GM21447 (cell line): ENCODE measurements around the gene ZNF195.
"Not testable (repeated sequence)": the region's sequence is repeated elsewhere in the genome, so short reads cannot be mapped to it uniquely, and the experiment has no call there.

Source experiments
- ATAC-seq: cut with Tn5 transposase; IDR thresholded peaks from one replicate; pipeline ENCODE4 v1.9.1; 2021; ENCODE audit not compliant: unreplicated experiment

The ZNF195 gene

DNA sequence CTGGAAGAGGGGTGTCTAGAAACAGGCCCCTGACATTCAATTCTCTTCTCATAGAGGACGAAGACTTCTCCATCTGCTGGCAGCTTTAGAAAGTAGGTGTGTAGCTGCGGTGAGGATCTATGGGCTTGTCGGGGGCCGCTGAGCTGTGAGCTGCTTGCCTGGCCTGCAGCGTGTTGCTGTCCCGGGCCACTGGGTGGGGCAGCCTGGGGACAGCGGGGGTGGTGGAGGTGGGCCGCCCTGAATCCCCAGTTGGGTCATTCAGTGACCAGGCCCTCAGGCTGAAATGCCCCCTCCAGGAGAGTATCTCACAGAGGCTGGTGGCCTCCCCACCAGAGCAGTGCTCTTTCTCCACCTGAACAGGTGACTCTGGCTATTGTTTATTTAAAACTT is 23.9 kb upstream of the ZNF195 start:
- not testable (repeated sequence) for ATAC-seq

DNA sequence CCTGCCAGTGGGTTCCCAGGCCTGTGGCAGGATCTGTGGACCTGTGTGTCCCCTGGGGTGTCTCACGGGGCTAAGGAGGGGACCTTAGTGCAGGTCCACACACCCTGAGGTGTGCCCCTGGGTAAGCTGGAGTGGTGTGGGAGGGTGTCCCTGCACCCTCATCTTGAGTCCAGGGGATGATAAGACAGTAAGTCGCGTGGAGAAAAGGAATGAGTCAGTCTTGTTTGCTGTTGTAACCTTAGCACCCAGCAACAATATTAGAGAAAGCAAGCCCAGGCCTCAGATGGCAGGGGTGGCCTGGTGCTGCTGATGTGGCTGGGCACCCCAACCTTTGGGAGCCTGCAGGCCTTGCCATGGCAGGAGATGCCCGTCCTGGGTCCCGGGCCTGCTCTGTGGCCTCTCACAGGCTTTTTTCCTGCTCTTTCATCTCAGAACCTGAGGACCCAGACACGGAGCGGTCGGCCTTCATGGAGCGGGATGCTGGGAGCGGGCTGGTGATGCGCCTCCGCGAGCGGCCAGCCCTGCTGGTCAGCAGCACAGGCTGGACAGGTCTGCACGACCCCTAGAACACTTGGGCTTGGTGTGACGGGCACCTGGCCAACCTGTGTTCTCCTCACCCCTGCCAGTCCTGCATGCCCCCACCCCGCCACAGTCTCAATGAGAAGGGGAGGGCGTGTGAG is 23.4 kb upstream of the ZNF195 start:
- ATAC-seq, result not testable (repeated sequence)

DNA sequence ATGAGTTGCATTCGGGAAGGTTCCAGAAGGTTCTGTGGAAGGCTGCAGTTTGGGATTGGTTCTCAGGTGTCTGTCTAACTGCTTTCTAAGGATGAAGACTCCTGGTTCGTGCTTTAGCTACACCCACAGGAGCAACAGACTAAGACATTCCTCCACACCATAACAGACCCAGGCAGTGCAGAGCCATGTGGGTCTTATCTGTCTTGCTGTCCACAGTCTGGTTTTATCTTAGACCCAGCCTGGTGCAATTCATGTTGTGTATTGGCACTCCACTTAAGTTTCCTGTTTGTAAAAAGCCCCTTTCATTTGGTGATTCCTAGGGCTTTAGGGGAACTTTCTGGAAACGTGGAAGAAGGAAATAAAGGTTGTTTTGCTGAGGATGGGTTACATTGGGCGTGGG is 22.1 kb upstream of the ZNF195 start:
- not testable (repeated sequence) for ATAC-seq

DNA sequence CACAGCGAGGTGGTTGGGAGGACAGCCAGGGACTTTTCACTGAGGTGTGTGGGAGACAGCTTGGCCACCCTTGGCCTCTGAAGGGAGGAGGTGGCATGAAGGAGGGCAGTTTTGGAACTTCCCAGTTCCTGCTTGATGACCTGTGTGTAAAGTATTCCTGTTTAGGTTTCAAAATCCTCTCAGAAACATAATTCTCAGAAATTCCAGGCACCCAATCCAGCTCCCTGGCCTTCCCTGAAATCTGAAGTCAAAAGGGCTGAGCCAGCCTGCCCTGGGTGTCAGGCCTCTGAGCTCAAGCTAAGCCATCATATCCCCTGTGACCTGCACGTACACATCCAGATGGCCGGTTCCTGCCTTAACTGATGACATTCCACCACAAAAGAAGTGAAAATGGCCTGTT is 19.6 kb upstream of the ZNF195 start:
- ATAC-seq, result not testable (repeated sequence)

DNA sequence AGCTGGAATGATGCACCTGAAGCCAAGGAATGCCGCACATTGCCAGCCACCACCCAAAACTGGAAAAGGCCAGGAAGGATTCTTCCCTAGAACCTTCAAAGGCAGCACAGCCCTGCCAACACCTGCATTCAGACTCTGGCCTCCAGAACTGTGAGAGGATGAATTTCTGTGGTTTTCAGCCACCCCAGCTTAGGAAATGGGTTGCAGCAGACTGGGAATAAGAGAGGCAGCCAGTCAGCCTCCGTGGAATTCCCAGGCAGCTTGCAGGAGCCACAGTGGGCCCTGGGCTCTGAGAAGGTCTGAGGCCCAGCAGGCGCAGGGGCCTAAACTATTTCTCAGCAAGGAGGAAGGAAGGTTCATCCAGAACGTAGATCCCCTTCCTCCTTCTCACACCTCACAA is 19.2 kb upstream of the ZNF195 start:
- ATAC-seq, result not testable (repeated sequence)

DNA sequence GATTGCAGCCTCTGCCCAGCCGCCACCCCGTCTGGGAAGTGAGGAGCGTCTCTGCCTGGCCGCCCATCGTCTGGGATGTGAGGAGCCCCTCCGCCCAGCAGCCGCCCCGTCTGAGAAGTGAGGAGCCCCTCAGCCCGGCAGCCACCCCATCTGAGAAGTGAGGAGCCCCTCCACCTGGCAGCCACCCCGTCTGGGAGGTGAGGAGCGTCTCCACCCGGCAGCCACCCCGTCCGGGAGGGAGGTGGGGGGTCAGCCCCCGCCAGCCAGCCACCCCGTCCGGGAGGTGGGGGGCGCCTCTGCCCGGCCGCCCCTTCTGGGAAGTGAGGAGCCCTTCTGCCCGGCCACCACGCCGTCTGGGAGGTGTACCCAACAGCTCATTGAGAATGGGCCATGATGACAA is 18.3 kb upstream of the ZNF195 start:
- ATAC-seq, result not testable (repeated sequence)

DNA sequence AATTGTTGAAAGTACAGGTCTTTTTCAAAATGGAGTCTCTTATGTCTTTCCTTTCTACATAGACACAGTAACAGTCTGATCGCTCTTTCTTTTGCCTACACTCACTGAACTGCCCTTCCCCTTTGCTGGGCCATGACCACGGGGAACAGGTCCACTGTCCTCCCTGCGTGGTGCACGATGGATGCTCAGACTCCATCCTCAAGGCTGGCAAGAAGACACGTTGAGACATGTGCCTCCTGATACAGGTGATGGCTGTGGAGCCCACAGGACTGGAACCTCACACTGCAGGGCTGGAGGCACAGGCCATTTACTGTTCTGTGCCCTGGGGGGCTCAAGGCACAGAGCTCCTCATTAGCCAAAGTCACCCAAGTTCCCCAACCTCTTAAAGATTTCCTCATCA is 16.5 kb upstream of the ZNF195 start:
- not testable (repeated sequence) for ATAC-seq

DNA sequence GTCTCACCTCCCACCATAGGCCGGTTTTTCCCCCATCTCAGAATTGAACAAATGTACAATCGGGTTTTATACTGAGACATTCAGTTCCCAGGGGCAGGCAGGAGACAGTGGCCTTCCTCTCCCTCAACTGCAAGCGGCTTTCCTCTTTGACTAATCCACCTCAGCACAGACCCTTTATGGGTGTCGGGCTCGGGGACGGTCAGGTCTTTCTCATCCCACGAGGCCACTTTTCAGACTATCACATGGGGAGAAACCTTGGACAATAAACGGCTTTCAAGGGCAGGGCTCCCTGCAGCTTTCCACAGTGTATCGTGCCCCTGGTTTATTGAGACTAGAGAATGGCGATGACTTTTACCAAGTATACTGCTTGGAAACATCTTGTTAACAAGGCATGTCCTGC is 16.0 kb upstream of the ZNF195 start:
- ATAC-seq, result not testable (repeated sequence)

DNA sequence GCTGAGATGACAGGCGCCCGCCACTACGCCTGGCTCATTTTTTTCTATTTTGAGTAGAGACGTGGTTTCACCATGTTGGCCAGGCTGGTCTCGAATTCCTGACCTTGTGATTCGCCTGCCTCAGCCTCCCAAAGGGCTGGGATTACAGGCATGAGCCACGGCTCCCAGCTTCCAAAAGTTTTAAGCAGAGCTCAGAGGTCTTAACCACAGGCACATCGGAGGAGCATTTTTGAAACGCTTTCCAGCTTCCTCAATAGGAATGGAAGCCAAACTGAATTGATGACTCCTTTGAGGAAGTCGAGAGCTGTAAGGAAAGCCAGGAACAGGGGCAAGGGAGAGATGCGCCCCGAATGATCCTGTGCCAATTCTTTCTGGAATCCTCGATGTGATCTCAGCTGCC is 14.5 kb upstream of the ZNF195 start:
- ATAC-seq, result not testable (repeated sequence)

DNA sequence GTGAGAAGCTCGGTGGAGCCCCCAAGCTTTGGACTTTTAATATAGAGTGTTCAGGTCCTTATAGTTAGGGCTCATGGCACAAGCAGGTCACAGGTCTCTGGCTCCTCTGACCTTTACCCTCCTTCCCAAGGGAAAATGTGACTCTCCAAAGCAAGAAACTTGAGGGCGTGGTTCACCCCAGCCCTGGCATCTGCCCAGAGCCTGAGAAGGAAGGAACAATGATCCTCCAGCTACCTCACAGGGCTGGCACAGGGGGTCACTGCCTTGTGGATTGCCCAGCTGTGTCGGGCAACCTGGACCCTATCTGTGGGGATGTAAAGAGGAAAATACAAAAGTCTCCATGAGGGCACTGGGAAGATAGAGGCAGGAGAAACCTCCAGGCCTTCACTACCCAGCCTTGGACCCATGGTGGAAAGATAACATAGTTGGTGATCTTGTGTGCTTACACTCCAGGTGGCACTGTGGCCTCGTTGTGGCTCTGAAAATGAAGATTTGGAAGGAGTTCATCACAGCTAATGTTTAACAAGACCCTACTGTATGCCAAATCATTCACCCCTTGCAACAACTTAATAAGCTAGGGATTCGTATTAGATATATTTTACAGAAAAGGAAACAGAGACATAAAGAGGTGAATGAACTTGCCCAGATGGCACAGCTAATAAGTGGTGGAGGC is 3.8 kb upstream of the ZNF195 start:
- ATAC-seq, result no peak

DNA sequence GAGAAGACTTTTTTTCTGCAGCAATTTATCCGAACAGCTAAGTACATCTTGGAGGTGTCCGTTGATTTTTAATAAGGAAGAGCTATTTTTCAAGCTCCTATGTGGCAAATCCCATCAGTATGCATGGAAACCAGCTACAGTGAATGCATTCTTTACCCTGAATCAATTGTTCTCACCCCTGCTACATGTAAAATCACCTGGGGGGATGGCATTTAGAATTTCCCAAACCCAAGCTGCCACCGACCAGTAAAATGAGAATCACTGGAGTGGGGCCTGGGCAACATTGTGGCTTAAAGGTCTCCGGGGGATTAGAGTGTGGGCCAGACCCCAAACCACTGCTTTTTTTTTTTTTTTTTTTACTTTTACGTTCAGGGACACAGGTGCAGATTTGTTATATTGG is 2.8 kb upstream of the ZNF195 start:
- no peak for ATAC-seq

DNA sequence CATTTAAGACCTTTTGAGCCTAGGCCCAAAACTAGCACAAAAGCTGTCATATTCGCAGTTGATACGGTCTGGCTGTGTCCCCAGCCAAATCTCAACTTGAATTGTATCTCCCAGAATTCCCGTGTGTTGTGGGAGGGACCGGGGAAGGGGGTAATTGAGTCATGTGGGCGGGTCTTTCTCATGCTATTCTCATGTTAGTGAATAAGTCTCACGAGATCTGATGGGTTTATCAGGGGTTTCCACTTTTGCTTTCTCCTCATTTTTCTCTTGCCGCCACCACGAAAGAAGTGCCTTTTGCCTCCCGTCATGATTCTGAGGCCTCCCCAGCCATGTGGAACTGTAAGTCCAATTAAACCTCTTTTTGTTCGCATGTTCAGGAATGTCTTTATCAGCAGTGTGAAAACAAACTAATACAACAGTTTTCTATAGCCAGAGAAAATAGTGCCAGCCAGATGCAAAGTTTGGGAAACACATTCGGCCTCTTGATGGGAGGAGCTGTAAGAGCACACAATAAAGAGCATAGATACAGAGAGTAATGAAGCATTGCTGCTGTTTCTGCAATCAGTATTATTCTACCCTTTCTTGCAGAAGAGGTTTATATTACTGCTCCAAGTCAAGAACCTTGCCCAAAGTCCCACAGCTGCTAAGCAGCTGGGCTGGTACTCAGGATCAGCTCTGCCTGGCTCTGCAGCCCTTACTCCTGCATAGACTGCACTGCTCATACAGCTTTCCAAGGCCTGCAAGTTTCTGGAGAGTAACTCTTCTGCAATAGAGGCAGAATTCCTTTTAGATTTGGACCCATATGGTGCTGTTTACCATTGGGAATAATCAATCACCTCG is 2.0 kb upstream of the ZNF195 start:
- ATAC-seq, result no peak

DNA sequence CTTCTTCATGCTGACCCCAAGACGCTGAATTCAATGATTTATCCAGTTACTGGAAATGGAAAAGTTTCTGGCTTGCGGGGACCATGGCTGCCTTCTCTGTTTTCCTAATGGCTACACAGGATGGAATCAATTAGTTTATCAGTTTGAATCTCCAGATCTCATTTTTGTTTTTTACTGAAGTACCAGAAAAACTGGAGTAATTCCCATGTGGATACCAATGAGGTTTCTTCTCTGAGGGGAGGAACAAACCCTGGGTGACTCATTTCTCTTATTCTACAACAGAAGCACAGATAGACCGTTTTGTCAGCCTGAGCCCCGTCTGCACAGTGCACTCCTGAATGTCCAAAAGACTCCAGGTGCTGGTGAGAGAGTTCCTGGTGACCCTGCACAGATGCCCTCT is 3.4 kb downstream of the ZNF195 start:
- no peak for ATAC-seq

DNA sequence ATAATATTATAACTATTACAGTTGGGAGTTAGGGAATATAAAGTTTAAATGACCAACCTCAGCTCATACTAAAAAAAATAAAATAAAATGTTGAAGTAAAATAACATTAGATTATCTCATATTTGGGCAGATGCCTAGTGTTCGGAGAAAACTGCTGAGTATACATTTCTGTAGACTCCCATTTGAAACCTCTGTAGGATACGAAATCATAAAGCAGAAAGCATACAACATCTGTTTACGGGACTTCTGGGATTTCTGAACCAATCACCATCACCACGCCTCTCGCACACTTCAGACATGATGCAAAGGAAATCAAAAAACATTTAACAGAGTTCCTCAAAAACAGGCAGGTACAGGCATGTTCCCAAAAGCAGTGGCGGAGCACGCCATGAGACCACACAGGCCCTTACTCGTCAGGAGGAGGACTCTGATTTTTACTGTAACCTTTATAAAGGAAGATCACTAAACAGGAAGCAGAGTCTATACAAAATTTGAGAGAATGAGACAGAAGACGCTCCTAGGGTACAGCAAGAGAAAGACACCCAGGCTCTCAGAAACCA is 8.6 kb downstream of the ZNF195 start:
- no peak for ATAC-seq

DNA sequence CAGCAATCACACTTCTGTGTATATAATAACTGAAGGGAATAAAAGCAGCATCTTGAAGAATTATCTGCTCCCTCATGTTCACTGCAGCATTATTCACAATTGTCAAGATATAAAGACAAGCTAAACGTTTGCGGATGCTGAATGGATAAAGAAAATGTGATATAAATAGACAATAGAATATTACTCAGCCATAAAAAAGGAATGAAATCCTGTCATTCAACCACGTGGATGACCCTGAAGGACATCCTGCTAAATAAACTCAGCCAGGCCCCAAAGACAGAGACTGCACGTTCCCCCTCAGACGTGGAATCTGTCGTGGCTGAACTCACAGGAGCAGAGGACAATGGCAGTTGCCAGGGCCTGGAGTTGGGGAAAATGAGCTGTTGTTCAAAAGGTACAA is 9.6 kb downstream of the ZNF195 start:
- no peak for ATAC-seq

DNA sequence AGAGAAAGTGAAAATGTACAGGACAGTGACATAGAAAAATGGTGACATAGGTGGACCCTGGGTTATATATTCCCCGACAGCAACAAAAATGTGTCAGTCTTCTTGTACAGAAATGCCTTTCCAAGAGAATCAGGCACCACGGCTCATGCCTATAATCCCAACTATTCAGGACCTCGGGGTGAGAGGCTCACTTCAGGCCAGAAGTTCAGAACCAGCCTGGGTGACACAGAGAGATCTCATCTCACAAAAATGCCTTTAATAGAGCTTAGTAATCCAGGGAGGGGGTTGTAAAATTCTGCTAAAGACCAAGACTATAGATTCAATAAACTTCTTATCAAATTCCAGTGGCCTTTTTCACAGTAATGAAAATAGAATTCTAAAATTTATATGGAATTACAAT is 10.7 kb downstream of the ZNF195 start:
- no peak for ATAC-seq

DNA sequence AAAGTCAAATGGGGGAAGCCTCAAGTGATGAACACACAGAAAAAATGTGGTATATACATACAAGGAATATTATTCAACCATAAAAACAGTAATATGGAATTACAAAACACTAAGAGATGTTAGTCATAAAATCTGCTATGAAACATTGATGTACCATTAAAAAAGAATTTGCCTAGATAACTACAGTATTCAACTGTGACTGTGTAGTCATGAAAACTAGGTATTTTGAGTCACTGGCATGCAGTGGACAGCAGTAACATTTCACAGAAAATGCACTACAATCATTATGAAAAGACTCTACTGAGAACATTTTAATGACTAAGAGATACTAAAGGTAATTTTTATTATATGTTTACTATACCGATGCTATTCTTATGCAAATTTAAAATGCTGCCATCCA is 11.7 kb downstream of the ZNF195 start:
- no peak for ATAC-seq

DNA sequence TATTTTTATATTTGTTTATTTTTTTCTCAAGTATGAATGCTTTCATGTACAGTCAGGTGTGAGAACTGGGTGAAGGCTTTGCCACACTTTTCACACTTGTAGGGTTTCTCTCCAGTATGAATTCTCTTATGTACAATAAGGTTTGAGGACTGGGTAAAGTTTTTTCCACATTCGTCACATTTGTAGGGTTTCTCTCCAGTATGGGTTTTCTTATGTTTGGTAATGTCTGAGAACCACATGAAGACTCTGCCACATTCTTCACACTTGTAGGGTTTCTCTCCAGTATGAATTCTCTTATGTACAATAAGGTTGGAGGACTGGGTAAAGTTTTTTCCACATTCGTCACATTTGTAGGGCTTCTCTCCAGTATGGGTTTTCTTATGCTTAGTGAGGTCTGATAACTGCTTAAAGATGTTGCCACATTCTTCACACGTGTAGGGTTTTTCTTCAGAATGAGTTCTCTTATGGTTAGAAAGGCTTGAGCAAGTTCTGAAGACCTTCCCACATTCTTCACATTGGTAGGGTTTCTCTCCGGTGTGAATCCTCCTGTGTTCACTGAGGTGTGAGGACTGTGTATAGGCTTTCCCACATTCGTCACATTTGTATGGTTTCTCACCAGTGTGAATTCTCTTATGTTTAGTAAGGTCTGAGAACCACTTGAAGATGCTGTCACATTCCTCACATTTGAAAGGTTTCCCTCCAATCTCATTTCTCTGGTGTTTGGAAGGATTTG is 19.7 kb downstream of the ZNF195 start:
- ATAC-seq, result no peak

DNA sequence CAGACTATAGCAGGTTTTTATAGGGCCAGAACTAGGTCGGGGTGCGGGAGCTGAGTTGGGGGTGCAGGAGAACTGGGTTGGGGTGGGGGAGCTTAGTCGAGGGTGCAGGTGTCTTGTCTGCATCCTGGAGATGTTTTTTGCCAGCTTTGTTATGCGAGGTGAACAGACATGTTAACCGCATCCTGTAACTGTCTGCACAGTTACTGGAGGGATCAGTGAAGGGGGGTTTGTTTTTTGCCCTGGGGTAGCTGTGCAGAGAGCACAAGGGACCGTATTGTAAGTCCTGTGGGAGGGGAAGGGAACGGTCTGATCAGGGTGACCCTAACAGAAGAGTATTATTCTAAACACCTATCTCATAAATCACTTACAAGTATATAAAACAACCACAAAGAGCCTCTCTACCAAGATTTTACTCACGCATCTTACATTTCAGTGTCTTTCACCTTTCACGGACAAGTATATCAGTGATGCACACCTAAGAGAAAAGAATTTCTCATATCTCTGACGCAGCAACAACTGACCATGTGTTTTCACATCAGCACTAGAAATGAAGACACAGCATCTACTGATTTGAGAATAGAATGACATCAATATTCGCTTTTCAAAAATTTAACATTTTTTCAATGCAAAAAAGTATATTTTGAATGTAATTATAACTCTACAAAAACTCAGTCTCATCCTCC is 20.8 kb downstream of the ZNF195 start:
- no peak for ATAC-seq

DNA sequence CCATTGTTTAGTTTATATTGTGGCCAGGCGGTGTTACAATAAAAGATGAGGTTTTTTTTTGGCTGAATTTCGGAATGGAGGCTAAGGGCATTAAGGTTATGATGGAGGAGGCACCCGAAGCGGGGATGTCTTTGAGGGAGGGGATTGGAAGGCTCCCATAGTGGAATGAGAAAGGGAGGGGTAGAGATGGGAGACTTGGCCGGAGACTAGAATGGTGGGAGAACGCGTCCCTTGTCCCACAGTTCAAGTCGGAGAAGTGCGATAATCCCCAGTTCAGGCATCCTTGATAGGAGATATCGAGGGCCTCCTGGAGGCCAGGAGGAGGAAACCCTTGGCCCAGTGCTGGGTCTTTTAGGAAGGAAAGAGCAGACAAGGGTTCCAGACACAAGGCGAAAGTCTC is 21.6 kb downstream of the ZNF195 start:
- no peak for ATAC-seq
